Esophagus (tissue), 2 donors: Measurements from ENCODE around the gene CCDC152. TPM values are rescaled to one million over a fixed set of nuclear protein-coding genes. Genes with fewer than 3 reads are reported as not detected.
"Not testable (repeated sequence)": the region's sequence is repeated elsewhere in the genome, so short reads cannot be mapped to it uniquely, and the experiment has no call there.

Source experiments
- H3K27ac ChIP-seq, 2 donors: one replicate each; pipeline ENCODE4 v1.5.1; 2013; ENCODE audit warnings: low read depth in 2 of 2, mild to moderate bottlenecking in 2 of 2, inconsistent platforms in 1 of 2, low read length in 1 of 2, moderate library complexity in 1 of 2
- H3K27me3 ChIP-seq, 2 donors: one replicate each; pipeline ENCODE4 v1.6.1; 2013; ENCODE audit warnings: low read length in 2 of 2, control low read depth in 1 of 2, mild to moderate bottlenecking in 1 of 2; ENCODE audit not compliant: insufficient read depth in 2 of 2, control insufficient read depth in 1 of 2
- H3K36me3 ChIP-seq, 2 donors: one replicate each; pipeline ENCODE4 v1.6.1; 2013; ENCODE audit warnings: low read length in 1 of 2; ENCODE audit not compliant: control insufficient read depth in 2 of 2, insufficient read depth in 2 of 2
- H3K4me1 ChIP-seq, 2 donors: one replicate each; pipeline ENCODE4 v1.6.1; 2013; ENCODE audit warnings: low read length in 1 of 2; ENCODE audit not compliant: control insufficient read depth in 2 of 2, insufficient read depth in 2 of 2
- H3K4me3 ChIP-seq, 2 donors: one replicate each; pipeline ENCODE4 v1.5.1; 2013; ENCODE audit warnings: low read length in 2 of 2, mild to moderate bottlenecking in 2 of 2, low read depth in 1 of 2, moderate library complexity in 1 of 2
- H3K9me3 ChIP-seq, 2 donors: one replicate each; pipeline ENCODE4 v1.6.1; 2013; ENCODE audit warnings: mild to moderate bottlenecking in 2 of 2, low read depth in 1 of 2, low read length in 1 of 2, moderate library complexity in 1 of 2; ENCODE audit not compliant: control insufficient read depth in 2 of 2, insufficient read depth in 1 of 2
- WGBS, 2 donors: extraction: QIAGEN DNeasy Blood & Tissue Kit; methylation state at CpG; one replicate each; pipeline ENCODE4 v1.1.7; 2013; 5-methylcytosine and 5-hydroxymethylcytosine counted together
- polyA plus RNA-seq, 2 donors: library from polyadenylated mRNA; stranded (reverse); fragments of 200-250 nt; gene quantifications; one replicate each; pipeline ENCODE4 v1.2.3, GENCODE V29; 2013
- donor health status: healthy with polysubstance abuse.
- donor health status: Bipolar disorder and iron deficiency.

The CCDC152 gene
- polyA plus RNA-seq, 2 donors = 0.16 to 0.49 TPM

DNA sequence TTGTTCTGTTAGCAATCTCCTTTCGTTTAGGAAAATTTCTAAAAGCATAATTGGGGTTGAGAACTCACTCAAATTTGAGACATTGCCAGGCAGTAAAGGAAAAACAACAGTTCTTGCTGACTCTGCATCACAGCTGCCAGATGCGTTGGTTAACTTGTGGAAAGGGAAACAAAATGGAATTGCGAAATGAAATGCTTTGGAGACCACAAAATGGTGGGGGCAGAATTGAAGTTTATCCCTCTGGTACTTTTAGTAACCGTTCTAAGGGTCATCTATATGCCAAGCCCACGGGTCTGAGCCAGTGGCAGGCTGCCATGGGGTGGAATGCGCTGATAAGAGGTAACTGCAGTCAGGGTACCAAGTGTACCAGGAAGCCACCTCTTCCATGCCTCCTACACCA, 83.7 kb downstream of the CCDC152 start:
- Histone ChIP-seq H3K27ac (no peak overlapping the region), H3K9me3 (peaks cover 0 to 7% of the 10 kb centered on the region in 2 donors), H3K36me3 (no peaks in the 10 kb centered on the region), H3K27me3 (no peaks in the 10 kb centered on the region), H3K4me1 (peaks cover 2 to 3% of the 10 kb centered on the region in 2 donors), H3K4me3 (no peak overlapping the region)
- 17 to 24% methylated on average over 6 of the region's 6 CpGs for WGBS, 2 donors

DNA sequence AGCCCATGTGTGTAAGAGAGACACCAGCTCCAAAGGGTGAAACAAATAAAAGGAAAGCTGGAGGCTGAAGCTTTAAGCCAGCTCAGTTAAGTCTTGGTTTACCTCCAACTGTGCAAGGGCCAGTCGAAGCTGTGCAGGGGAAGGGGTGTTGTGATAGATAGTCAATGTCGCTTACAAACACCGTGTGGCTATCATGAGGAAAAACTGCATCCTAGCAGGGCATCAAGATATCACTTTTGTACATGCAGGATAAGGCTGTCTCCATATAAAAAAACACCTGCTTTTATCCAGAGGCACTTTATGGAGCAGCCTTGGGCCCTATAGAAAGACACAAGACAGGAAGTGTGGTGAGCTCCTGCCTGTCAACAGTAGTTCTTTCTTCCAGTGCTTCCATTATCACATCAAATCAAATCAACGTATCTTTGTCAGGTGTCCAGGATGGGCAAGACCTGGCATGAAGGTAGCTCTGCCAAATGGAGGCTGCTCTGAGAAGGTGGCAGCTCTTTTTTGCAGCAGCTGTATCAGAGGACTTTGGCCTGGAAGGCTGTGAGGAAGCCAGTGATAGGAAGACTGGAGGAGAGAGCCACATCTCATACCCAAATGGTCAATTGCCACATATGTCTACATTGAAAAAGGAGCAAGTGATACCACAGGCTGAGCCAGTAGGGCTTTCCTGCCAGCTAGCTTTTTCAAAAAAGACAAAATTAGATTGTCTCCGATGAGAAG, 84.4 kb downstream of the CCDC152 start:
- Histone ChIP-seq H3K36me3 (no peaks in the 10 kb centered on the region), H3K27me3 (no peaks in the 10 kb centered on the region), H3K9me3 (peaks cover 0 to 7% of the 10 kb centered on the region in 2 donors), H3K27ac (no peak overlapping the region), H3K4me1 (peaks cover 2 to 3% of the 10 kb centered on the region in 2 donors), H3K4me3 (no peak overlapping the region)
- WGBS, 2 donors = 69 to 70% methylated on average over 5 of the region's 5 CpGs

DNA sequence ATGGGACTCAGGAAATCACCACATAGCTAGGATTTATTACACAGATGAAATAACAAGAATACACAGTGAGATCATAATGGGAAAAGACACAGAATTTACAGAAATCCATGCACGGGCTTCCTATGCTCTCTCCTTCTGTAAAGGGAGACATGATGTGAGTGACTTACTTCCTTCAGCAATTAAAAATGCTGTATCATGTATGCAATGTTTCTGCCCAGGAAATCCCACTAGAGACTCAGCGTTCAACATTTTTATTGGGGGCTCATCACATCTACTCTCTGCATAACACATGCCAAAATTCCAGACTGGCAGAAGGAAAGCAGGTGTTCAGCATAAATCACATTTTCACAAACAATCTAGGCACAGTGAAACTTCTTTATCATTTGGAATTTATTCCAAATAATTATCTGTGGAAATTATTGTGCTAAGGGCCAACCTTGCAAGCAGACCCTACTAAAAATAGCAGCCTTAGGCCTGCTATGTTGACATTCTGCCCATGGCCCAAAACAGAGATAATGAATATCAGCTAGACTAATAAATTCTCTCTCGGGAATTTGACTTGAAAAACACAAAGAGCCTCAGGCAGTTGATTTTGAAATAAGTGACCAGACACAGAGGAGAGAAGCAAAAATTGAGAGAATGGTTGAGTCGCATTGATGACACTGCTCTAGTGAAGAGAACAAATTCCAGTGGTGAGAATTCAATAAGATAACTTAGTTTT, 86.5 kb downstream of the CCDC152 start:
- H3K27ac ChIP-seq = no peak overlapping the region
- no peaks in the 10 kb centered on the region for H3K36me3 ChIP-seq
- H3K4me3 ChIP-seq = no peak overlapping the region
- WGBS, 2 donors = 66 to 72% methylated on average over 4 of the region's 4 CpGs
- H3K4me1 ChIP-seq = peaks cover 0 to 2% of the 10 kb centered on the region in 2 donors
- no peaks in the 10 kb centered on the region for H3K9me3 ChIP-seq
- no peaks in the 10 kb centered on the region for H3K27me3 ChIP-seq

DNA sequence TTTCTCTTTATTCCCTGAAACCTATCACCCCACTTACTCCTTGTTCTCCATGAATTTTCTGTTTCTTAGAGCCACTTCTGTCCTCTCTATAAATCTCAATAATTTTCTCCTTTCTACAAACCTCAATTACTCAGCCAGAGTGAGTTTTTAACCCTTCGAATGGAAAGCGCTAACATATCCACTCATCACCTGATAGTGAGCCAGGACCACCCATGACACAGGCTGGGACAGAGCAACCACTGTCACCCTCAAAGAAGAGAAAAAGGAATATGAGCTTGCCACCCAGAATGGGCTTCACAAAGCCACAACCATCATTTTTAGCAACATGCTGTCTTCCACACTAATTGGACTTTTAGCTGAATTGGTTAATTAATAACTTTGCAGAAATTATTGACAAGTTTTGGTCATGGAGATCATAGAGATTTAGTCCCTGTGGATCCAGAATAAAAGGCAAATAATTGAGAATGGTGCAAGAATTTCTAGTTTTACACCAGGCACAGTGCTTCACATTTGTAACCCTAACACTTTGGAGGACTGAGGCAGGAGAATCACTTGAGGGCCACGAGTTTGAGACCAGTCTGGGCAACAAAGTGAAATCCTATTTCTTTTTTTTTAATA, 87.2 kb downstream of the CCDC152 start:
- no peak overlapping the region for H3K27ac ChIP-seq
- H3K9me3 ChIP-seq = no peaks in the 10 kb centered on the region

DNA sequence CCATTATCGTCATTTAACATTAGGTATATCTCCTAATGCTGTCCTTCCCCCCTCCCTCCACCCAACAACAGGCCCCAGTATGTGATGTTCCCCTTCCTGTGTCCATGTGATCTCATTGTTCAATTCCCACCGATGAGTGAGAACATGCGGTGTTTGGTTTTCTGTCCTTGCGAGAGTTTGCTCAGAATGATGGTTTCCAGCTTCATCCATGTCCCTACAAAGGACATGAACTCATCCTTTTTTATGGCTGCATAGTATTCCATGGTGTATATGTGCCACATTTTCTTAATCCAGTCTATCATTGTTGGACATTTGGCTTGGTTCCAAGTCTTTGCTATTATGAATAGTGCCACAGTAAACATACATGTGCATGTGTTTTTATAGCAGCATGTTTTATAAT, 87.8 kb downstream of the CCDC152 start:
- H3K27me3 ChIP-seq, H3K36me3 ChIP-seq, H3K9me3 ChIP-seq, H3K4me3 ChIP-seq, H3K4me1 ChIP-seq, H3K27ac ChIP-seq: not testable (repeated sequence)
- 94 to 97% methylated on average over 4 of the region's 4 CpGs for WGBS, 2 donors

More for the DNA sequence above, 87.2 kb downstream of the CCDC152 start:
- 89 to 91% methylated on average over 3 of the region's 3 CpGs for WGBS, 2 donors
- H3K27me3 ChIP-seq = no peaks in the 10 kb centered on the region
- no peak overlapping the region for H3K4me3 ChIP-seq
- H3K36me3 ChIP-seq = no peaks in the 10 kb centered on the region
- H3K4me1 ChIP-seq = peaks cover 0 to 2% of the 10 kb centered on the region in 2 donors

DNA sequence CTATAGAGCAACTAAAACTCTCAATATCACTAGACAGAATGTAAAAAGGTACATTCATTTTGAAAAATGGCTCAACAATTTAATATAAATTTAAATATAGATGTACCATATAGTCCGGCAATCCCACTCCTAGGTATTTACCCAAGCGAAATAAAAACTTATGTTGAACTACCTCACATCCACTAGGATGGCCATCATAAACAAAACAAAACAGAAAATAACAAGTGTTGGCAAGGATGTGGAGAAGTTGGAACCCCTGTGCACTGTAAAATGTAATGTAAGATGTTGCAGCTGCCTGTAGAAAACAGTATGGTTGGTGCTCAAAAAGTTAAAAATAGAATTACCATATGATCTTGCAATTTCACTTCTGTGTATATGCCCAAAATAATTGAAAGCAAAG, 91.9 kb downstream of the CCDC152 start:
- no peak overlapping the region for H3K4me3 ChIP-seq
- no peak overlapping the region for H3K27ac ChIP-seq
- WGBS, 2 donors = 95 to 96% methylated on average over 2 of the region's 2 CpGs
- H3K36me3 ChIP-seq = no peaks in the 10 kb centered on the region
- no peaks in the 10 kb centered on the region for H3K9me3 ChIP-seq
- H3K27me3 ChIP-seq = no peaks in the 10 kb centered on the region
- no peaks in the 10 kb centered on the region for H3K4me1 ChIP-seq

DNA sequence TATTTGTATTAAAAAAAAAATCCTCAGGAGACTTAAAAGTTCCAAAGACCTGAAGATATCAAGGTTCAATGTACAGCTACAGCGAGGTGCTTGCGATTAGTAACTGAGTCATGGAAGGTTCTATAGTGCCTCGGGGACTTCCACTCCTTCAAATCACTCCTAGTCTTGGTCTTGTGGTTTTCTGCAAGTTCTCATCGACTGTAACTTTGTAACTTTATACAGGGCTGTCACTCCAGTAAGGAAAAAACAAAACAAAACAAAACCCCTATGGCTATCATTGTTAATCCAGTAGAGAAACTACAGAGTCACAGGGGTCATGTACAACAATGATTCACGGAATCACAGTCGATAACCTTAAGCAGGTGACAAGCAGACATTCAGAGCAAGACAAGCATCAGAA, 94.9 kb downstream of the CCDC152 start:
- no peak overlapping the region for H3K27ac ChIP-seq

More for the DNA sequence above, 94.9 kb downstream of the CCDC152 start:
- Histone ChIP-seq H3K4me1 (no peaks in the 10 kb centered on the region), H3K36me3 (no peaks in the 10 kb centered on the region), H3K4me3 (no peak overlapping the region), H3K27me3 (no peaks in the 10 kb centered on the region), H3K9me3 (no peaks in the 10 kb centered on the region)
- 77 to 78% methylated on average over 6 of the region's 6 CpGs for WGBS, 2 donors

Other genes with a start within 250 kb of the CCDC152 start
- 10 to 100 TPM; 32.2 to 63.5 TPM for gene SELENOP, start 55.1 kb downstream of the CCDC152 start, polyA plus RNA-seq